ENCODE data around the gene LGMN.
A peak's percentile ranks its signal among the peaks of the same experiment; 100 is the strongest.
"Not testable (repeated sequence)": the region's sequence is repeated elsewhere in the genome, so short reads cannot be mapped to it uniquely, and the experiment has no call there.

The LGMN gene

DNA sequence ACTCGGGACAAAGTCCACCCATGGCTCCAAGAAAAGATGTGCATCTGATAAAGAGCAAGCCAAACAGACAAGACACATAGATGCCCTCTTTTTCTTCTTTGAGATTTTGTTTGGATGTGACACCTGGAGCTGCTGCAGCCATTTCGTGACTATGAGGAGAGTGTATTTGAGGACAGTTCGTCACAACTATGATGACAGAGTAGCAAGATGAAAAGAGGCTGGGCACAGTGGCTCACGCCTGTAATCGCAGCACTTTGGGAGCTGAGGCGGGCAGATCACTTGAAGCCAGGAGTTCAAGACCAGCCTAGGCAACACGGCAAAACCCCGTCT lies 21.5 kb downstream of the LGMN start:
- peaks cover 8 to 10% of the 10 kb centered on the region in 2 donors for H3K9me3 Mint-ChIP-seq
- H3K4me3 Mint-ChIP-seq, result no peak overlapping the region
- peaks cover 15 to 35% of the 10 kb centered on the region in 2 donors for H3K36me3 Mint-ChIP-seq
- no peaks in the 10 kb centered on the region for H3K27me3 Mint-ChIP-seq
- H3K4me1 Mint-ChIP-seq, result peaks cover 2 to 7% of the 10 kb centered on the region in 2 donors
- ATAC-seq (replicated peaks) (no peak), DNase-seq (no peak)
- no peak overlapping the region for H3K27ac Mint-ChIP-seq

DNA sequence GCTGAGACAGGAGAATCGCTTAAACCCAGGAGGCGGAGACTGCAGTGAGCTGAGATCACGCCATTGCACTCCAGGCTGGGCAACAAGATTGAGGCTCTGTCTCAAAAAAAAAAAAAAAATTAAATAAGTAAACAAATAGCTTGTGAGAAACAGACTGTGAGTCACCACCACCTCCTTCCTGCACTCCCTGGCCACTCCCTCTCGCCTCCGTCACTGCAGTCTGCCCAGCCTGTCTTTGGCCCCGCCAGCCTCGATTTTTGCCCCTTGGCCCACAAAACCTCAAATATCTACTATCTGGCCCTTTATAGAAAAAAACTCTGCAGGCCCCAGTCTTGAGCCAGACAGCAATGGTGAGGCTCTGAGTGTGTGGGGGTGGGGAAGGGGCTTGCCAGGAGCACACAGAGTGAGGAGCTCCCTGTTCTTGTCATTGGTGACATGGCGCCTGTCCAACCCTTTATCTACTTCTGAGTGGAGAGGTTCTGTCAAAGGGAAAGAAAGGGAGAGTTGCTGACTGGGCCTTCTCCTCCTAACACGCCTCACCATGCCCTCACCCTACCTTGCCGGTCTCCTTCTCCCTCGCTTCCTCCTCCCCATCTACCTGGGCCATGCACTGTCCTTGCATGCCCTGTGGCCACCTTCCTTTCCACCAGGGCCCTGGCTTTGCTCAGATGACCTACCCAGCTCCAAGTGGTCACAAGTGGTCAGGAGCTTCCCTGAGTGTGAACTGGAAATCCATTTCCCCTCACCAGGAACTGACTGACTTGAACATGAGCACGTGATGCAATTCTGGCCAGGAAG lies 22.1 kb downstream of the LGMN start:
- no peaks in the 10 kb centered on the region for H3K27me3 Mint-ChIP-seq
- H3K27ac Mint-ChIP-seq, result no peak overlapping the region
- H3K4me3 Mint-ChIP-seq, result no peak overlapping the region
- peaks cover 2 to 7% of the 10 kb centered on the region in 2 donors for H3K4me1 Mint-ChIP-seq
- peaks cover 4 to 5% of the 10 kb centered on the region in 2 donors for H3K9me3 Mint-ChIP-seq
- no peak for DNase-seq
- no peak for ATAC-seq (replicated peaks)
- H3K36me3 Mint-ChIP-seq, result peaks cover 10 to 29% of the 10 kb centered on the region in 2 donors

DNA sequence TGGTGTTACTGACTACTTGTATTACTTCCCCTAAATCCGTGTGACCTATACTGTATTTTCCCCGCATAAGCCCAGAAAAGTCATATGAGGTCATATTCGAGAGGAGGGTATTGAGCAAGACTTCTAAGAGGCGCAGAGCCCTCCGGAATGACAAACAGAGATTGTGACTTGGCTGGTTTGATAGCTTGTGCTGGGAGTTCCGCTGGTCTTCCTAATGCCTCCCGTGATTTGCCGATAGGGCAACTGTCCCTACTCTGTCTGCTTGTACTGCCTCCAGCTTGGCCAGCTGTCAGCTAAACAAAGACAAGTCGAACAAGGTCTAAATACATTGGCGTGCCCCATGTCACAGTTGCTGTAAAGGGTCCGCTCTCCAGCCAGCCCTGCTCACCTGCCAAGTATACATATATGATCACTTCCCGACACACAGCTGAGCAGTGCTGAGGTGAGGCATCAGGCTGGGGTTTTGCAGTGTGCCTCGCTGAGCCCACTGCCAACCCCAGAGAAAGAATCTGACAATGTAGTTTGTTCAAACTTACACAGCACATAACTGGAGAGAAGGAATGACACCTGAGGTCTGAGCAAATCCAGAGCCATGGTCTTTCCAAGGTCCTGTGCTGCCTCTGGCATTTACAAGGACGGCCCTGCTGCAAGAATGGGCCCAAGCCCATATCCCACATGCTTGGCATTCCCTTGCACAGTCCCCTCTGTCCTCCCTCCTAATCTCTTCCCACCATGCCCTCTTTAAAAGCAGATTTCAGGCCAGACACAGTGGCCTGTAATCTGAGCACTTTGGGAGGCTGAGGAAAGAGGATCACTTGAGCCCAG lies 23.7 kb downstream of the LGMN start:
- Mint-ChIP-seq H3K36me3 (peaks cover 5 to 23% of the 10 kb centered on the region in 2 donors), H3K4me1 (peaks cover 0 to 7% of the 10 kb centered on the region in 2 donors), H3K27me3 (no peaks in the 10 kb centered on the region), H3K27ac (no peak overlapping the region), H3K4me3 (no peak overlapping the region), H3K9me3 (peaks cover 4% of the 10 kb centered on the region in 2 donors)
- ATAC-seq (replicated peaks) (no peak), DNase-seq (no peak)

DNA sequence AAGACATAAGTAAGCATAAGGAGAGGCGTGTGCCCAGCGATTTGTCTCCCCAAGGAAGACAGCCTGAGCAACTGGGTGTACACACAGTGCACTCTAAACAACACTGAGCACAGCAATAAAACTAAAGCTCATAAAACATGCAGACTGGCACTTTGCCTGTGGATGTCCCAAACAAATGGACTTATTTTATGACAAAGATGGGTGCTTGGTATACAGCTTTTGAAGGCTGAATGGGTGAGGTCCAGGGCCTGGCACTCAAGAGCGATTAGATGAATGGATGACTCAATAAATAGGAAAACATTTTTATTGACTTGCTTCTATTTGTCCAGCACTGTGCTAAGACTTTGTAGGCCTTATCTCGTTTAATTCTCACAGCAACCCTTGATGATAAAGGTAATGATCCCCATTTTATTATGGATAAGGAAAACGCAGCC lies 28.5 kb downstream of the LGMN start:
- H3K27me3 Mint-ChIP-seq, result no peaks in the 10 kb centered on the region
- ATAC-seq (replicated peaks) (no peak), DNase-seq (no peak)
- H3K4me1 Mint-ChIP-seq, result peaks cover 0 to 2% of the 10 kb centered on the region in 2 donors
- H3K9me3 Mint-ChIP-seq, result no peaks in the 10 kb centered on the region
- H3K27ac Mint-ChIP-seq, result peak overlapping the region; percentile 28
- H3K4me3 Mint-ChIP-seq, result no peak overlapping the region
- peaks cover 0 to 14% of the 10 kb centered on the region in 2 donors for H3K36me3 Mint-ChIP-seq

DNA sequence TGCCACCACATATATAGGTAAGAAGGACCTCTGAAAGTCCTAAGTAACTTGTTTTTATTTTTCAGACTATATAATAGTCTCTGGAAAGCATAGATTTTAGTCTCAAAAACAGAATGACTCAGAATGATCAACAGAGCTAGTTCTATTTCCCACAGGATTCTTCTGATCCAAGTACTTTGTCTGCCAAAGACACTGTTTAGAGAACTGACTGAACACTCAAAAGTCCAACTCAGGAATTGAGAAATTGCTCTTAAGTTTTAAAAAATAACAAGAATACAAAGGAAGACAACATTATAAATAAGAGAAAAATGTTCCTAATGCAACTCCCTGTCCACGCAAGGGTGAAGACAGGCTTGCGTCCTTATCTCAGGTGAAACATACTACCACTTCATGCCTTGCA lies 29.0 kb downstream of the LGMN start:
- Mint-ChIP-seq H3K27me3 (no peaks in the 10 kb centered on the region), H3K27ac (no peak overlapping the region), H3K4me1 (peaks cover 0 to 7% of the 10 kb centered on the region in 2 donors), H3K36me3 (peaks cover 0 to 10% of the 10 kb centered on the region in 2 donors), H3K4me3 (no peak overlapping the region), H3K9me3 (no peaks in the 10 kb centered on the region)
- DNase-seq (no peak), ATAC-seq (replicated peaks) (no peak)

DNA sequence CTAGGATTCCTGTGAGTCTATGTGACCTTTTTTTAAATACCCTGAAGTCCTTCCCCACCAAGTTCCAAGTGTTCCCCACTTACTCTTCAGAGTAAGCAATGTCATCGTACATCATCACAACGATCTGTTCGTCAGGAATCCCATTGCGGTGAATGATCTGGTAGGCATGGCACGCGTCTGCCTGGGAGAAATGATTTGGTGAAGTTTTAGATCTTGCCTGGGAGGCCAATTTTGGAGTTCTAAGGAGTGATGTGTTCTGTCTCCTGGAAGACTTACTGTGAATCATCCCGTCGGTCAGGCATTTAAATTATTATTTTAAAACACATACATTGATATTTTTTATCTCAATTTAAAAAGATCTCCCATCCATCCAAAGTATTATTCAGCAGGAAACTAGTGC lies 29.8 kb downstream of the LGMN start:
- Mint-ChIP-seq H3K4me3 (no peak overlapping the region), H3K36me3 (peaks cover 0 to 7% of the 10 kb centered on the region in 2 donors), H3K4me1 (peaks cover 0 to 7% of the 10 kb centered on the region in 2 donors), H3K9me3 (no peaks in the 10 kb centered on the region), H3K27ac (no peak overlapping the region), H3K27me3 (no peaks in the 10 kb centered on the region)
- ATAC-seq (replicated peaks) (no peak), DNase-seq (no peak)

DNA sequence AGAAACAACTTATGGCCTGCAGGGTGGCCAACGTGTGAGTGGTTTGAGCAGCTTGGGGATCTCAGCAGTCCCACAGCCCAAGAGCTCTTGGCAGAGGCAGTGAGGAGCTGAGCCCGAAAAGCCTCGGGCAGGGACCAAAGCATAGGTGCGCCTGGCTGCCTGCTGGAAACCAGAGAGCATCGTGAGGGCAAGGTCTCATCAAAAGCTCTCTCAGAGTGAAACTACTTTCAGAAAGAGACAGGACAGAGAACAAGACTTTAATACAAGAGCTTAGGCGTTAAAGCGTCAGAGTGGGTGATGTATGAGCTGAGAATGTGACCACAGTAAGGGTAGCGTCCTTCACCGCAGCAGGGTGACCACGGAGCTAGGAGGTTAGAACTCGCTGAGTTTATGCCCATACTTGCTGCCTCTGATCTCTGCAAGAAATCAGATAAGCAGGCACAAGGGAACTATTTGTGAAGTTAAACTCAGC lies 30.8 kb downstream of the LGMN start:
- H3K27me3 Mint-ChIP-seq, result no peaks in the 10 kb centered on the region
- no peak for DNase-seq
- peaks cover 0 to 7% of the 10 kb centered on the region in 2 donors for H3K36me3 Mint-ChIP-seq
- no peaks in the 10 kb centered on the region for H3K9me3 Mint-ChIP-seq
- H3K4me3 Mint-ChIP-seq, result no peak overlapping the region
- no peak for ATAC-seq (replicated peaks)
- H3K27ac Mint-ChIP-seq, result peak overlapping the region; percentile 7
- H3K4me1 Mint-ChIP-seq, result peaks cover 0 to 7% of the 10 kb centered on the region in 2 donors

DNA sequence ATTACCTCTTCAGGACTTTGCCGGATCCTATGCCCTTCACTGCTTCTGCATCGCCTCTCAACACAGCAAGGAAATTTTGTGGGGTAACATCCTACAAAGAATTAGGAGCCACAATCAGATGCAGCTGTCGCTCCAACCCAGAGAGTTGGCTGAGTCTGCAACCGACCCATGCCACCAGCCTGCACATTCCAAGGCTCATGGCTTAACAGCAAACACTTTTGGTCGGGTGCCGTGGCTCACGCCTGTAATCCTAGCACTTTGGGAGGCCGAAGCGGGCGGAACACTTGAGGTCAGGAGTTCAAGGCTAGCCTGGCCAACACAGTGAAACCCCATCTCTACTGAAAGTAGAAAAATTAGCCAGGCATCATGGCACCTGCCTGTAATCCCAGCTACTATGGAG lies 32.3 kb downstream of the LGMN start:
- DNase-seq, result no peak
- no peaks in the 10 kb centered on the region for H3K9me3 Mint-ChIP-seq
- H3K27me3 Mint-ChIP-seq, result no peaks in the 10 kb centered on the region
- no peak overlapping the region for H3K27ac Mint-ChIP-seq
- peaks cover 0 to 13% of the 10 kb centered on the region in 2 donors for H3K36me3 Mint-ChIP-seq
- peaks cover 0 to 7% of the 10 kb centered on the region in 2 donors for H3K4me1 Mint-ChIP-seq
- no peak for ATAC-seq (replicated peaks)
- H3K4me3 Mint-ChIP-seq, result no peak overlapping the region

DNA sequence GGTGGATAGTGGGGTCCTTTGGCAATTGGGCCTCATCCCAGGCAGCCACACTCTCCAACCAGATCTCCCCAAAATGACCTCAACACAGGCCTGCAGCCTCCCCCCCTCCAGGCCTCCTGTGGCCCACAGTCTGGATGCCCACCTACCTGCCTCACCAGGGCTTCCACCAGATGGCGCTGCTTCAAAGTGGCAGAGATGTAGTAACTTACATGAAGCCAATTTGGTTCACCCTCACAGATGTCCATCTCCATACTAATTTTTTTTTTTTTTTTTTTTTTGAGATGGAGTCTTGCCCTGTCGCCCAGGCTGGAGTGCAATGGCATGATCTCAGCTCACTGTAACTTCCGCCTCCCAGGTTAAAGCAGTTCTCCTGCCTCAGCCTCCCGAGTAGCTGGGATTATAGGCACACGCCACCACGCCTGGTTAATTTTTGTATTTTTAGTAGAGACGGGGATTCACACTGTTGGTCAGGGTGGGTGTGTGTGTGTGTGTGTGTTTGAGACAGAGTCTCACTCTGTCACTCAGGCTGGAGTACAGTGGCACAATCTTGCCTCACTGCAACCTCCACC lies 33.6 kb downstream of the LGMN start:
- ATAC-seq (replicated peaks) (peak; percentile 99), DNase-seq (peak; percentile 72)
- not testable (repeated sequence) for H3K27ac Mint-ChIP-seq, H3K27me3 Mint-ChIP-seq, H3K9me3 Mint-ChIP-seq, H3K4me1 Mint-ChIP-seq, H3K4me3 Mint-ChIP-seq
- peaks cover 4 to 20% of the 10 kb centered on the region in 2 donors for H3K36me3 Mint-ChIP-seq

DNA sequence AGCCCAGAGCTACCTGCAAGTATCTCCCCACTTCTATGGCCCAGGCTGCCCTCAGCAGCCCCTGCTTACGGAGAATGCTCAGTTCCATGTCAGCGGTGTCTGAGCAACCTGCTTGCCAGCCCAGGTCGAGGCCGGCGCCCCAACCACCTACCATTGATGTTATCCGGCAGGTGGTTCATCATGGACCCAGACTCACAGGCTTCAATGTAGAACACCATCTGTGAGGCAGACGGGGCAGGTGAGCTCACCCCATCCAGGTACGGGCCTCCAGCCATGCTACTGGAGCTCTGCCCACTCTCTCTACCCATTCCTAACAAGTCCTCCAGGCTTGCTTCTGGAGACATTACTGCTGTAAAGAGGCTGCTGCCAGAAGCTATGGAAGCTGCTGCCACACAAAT lies 35.8 kb downstream of the LGMN start:
- Mint-ChIP-seq H3K9me3 (no peaks in the 10 kb centered on the region), H3K36me3 (peaks cover 7 to 22% of the 10 kb centered on the region in 2 donors), H3K4me3 (no peak overlapping the region), H3K4me1 (peaks cover 0 to 7% of the 10 kb centered on the region in 2 donors), H3K27me3 (no peaks in the 10 kb centered on the region), H3K27ac (no peak overlapping the region)
- ATAC-seq (replicated peaks), result no peak
- DNase-seq, result no peak

DNA sequence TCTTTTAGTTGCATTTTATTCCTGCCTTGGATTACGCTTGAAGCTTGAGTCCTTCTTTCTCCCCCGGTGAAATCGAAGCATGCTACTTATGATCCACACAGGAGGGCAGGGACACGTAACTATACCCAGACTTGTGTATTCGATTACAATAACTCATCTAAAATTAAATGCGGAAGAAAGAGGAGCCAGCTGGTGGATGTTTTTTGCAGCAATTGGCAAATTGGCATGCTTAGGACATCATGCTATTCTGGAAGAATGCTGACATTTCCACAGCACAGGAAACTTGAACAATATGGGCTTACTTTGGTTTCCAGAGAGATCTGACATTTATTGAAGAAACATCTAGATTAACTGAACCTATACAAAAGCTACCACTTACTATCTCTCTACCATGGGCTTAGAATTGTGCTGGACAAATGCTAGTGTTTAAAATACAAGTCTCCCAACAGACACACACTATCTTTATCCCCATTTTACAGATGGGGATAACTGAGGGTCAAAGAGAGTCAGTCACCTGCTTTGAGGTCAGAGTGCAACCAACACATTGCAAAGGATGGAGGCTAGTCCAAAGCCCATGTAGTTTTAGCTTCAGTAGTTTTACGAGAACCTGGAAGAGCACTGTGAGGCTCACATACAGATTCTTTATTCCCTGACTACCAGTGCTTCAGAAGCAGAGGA lies 36.3 kb downstream of the LGMN start:
- ATAC-seq (replicated peaks) (no peak), DNase-seq (no peak)
- Mint-ChIP-seq H3K4me3 (no peak overlapping the region), H3K27ac (peak overlapping the region; percentile 14), H3K36me3 (peaks cover 7 to 21% of the 10 kb centered on the region in 2 donors), H3K9me3 (no peaks in the 10 kb centered on the region), H3K27me3 (no peaks in the 10 kb centered on the region), H3K4me1 (peaks cover 0 to 7% of the 10 kb centered on the region in 2 donors)

DNA sequence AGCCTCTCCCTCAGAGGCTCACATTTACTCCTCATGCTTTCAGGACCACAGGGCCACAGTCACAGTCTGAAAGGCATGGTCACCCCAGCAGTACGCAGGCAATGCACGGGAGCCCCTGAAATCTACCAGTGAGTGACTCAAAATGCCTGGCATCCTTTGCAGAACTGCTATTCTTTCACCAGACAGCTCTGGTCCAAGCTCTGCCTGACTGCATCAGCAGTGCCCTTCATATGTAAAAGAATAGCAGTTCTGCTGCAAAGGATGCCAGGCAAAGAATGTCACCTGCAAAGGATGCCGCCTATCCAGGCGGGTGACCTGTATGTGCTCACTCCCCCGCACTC lies 38.5 kb downstream of the LGMN start:
- Mint-ChIP-seq H3K27me3 (no peaks in the 10 kb centered on the region), H3K4me3 (no peak overlapping the region), H3K36me3 (peaks cover 7 to 29% of the 10 kb centered on the region in 2 donors), H3K27ac (no peak overlapping the region), H3K9me3 (no peaks in the 10 kb centered on the region), H3K4me1 (peaks cover 7 to 22% of the 10 kb centered on the region in 2 donors)
- ATAC-seq (replicated peaks), result no peak
- DNase-seq, result no peak

DNA sequence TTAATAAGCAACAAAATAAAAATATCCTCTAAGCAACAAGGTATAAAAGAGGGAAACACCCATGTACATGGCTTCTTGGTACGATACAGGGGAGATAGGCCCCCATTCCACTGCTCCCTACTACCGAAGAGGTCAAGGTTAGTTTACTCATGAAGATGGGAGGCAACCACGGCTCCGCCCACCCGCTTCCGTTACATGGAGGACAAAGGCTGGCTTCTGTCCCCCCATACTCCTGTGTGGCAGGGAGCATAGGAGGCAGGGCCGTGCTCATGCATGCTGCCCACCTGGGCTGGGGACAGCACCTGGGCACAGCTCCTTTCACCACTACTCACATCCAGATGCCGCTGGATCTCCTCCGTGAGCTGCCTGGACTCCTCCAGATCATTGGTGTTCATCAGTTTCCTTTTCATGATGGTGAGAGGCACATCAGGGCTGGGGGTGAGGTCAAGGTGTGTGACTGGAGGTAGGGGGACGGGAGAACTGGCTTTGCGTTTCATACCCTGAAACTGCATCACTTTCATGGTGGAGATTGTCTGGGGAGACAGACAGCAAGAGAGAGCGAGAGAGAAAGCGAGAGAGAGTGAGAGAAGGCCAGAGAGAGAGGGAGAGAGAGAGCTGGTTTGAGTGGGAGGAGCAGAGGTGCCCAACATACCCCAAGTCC lies 39.0 kb downstream of the LGMN start:
- no peaks in the 10 kb centered on the region for H3K9me3 Mint-ChIP-seq
- H3K4me3 Mint-ChIP-seq, result no peak overlapping the region
- peaks cover 7 to 33% of the 10 kb centered on the region in 2 donors for H3K36me3 Mint-ChIP-seq
- H3K4me1 Mint-ChIP-seq, result peaks cover 12 to 22% of the 10 kb centered on the region in 2 donors
- no peak for ATAC-seq (replicated peaks)
- DNase-seq, result no peak
- H3K27ac Mint-ChIP-seq, result no peak overlapping the region
- H3K27me3 Mint-ChIP-seq, result no peaks in the 10 kb centered on the region

DNA sequence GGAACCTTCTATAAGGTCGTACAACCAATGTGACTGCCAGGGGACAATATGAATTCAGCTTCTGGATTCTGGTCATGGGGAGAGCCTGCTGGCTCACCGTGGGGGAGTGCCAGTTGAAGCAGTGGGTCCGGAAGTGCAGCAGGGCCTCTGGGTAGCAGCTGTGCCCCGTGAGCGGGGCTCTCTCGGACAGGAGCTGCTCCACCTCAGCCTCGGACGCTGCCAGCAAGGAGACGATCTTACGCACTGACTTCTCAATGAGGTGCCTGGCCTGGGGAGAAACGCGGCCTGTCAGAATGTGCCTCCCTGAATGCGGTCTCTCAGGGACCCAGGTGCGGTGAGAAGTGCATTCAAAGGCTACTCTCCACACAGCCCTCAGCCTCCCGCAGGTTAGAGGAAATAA lies 42.0 kb downstream of the LGMN start:
- no peak for DNase-seq
- H3K27ac Mint-ChIP-seq, result peak overlapping the region; percentile 4
- no peak overlapping the region for H3K4me3 Mint-ChIP-seq
- H3K9me3 Mint-ChIP-seq, result no peaks in the 10 kb centered on the region
- H3K4me1 Mint-ChIP-seq, result peaks cover 36 to 52% of the 10 kb centered on the region in 2 donors
- H3K27me3 Mint-ChIP-seq, result no peaks in the 10 kb centered on the region
- no peak for ATAC-seq (replicated peaks)
- peaks cover 7 to 27% of the 10 kb centered on the region in 2 donors for H3K36me3 Mint-ChIP-seq

Measured in stimulated activated naive B cell treated with anti-CD40 and anti-IgM and Interleukin-4, amounts not matched to agents 10 μg/mL and 1 μg/mL and 100 μg/mL, for 72 hours (primary cell).